K562 (cell line): ENCODE results near the gene RAE1.
A peak's percentile ranks its signal among the peaks of the same experiment; 100 is the strongest.

ENCODE experiments used
- BRF1 ChIP-seq: IDR thresholded peaks from 3 replicates; pipeline ENCODE4 v1.6.1; 2011; ENCODE audit warnings: borderline replicate concordance, mild to moderate bottlenecking; ENCODE audit not compliant: insufficient read length; ENCODE audit errors: extremely low read depth
- CTCF ChIP-seq, 3 experiments: IDR thresholded peaks in 2 of 3; conservative IDR thresholded peaks in 1 of 3; 2 replicates each; pipeline ENCODE4 v1.5.1; 2011 to 2012; ENCODE audit warnings: low read length in 3 of 3, mild to moderate bottlenecking in 3 of 3, control low read depth in 2 of 3, improper control_type of control experiment in 1 of 3, inconsistent platforms in 1 of 3, low read depth in 1 of 3, mixed read lengths in 1 of 3, moderate library complexity in 1 of 3; ENCODE audit not compliant: insufficient read depth in 2 of 3
- MEIS2 ChIP-seq: fragments of 450-650 bp; IDR thresholded peaks from 2 replicates; pipeline ENCODE4 v1.6.1; 2014; ENCODE audit warnings: mild to moderate bottlenecking; ENCODE audit not compliant: partially characterized antibody
- SNRNP70 ChIP-seq: fragments of 200-400 bp; formaldehyde crosslinking; optimal IDR thresholded peaks from 2 replicates; pipeline ENCODE3; 2017; ENCODE audit warnings: low read depth, low read length
- TAF15 ChIP-seq: fragments of 200-400 bp; formaldehyde crosslinking; IDR thresholded peaks from 2 replicates; pipeline ENCODE4 v1.6.1; 2017; ENCODE audit warnings: mild to moderate bottlenecking, low read depth, low read length, moderate library complexity
- TARDBP ChIP-seq: fragments of 450-650 bp; IDR thresholded peaks from 2 replicates; pipeline ENCODE4 v1.6.1; 2016
- TBL1XR1 ChIP-seq, 2 experiments: IDR thresholded peaks; 2 replicates each; pipeline ENCODE4 v1.6.1; 2012; ENCODE audit warnings: improper control_type of control experiment in 2 of 2, low read length in 2 of 2, mild to moderate bottlenecking in 1 of 2
- TGIF2 ChIP-seq: sonication (generic); formaldehyde crosslinking; IDR thresholded peaks from 2 replicates; pipeline ENCODE4 v1.8.1; 2022; ENCODE audit warnings: mild to moderate bottlenecking, missing genetic modification reagents, moderate library complexity
- ZHX1 ChIP-seq: fragments of 150-350 bp; conservative IDR thresholded peaks from 2 replicates; pipeline ENCODE4 v1.6.1; 2014; ENCODE audit warnings: low read length
- ZNF3 ChIP-seq: fragments of 250-450 bp; sonication (Bioruptor Pico); IDR thresholded peaks from 2 replicates; pipeline ENCODE4 v1.5.0; 2021; ENCODE audit warnings: mild to moderate bottlenecking, moderate library complexity
- ZNF668 ChIP-seq: fragments of 250-450 bp; sonication (Bioruptor Pico); IDR thresholded peaks from 2 replicates; pipeline ENCODE4 v1.8.0; 2022; ENCODE audit warnings: mild to moderate bottlenecking, inconsistent platforms
- TF ChIP-seq, protein P1 (sequence below): fragments of 450-650 bp; IDR thresholded peaks from 2 replicates; pipeline ENCODE4 v1.6.1; 2016; ENCODE audit warnings: antibody characterized with exemption
- TF ChIP-seq, protein P2 (sequence below): IDR thresholded peaks from 2 replicates; pipeline ENCODE4 v1.6.1; 2012; ENCODE audit warnings: low read depth, low read length, improper control_type of control experiment, borderline replicate concordance

- TF ChIP-seq ZNF668 (CRISPR knock-in tag) (no peak), TARDBP (no peak), TGIF2 (CRISPR knock-in tag) (no peak), ZHX1 (no peak), CTCF (IDR thresholded peaks at IDR 0.05 in 2 of 3, conservative IDR thresholded peaks at IDR 0.05 in 1 of 3; ENCODE audit: insufficient read depth in 2 of 3, low read depth in 1 of 3, low read length in 3 of 3) (no peak), ZNF3 (CRISPR knock-in tag) (no peak), TAF15 (no peak), BRF1 (no peak), MEIS2 (no peak), TBL1XR1 (IDR thresholded peaks at IDR 0.05; ENCODE audit: low read length in 2 of 2) (no peak), SNRNP70 (no peak)
- TF ChIP-seq, protein P1, sequence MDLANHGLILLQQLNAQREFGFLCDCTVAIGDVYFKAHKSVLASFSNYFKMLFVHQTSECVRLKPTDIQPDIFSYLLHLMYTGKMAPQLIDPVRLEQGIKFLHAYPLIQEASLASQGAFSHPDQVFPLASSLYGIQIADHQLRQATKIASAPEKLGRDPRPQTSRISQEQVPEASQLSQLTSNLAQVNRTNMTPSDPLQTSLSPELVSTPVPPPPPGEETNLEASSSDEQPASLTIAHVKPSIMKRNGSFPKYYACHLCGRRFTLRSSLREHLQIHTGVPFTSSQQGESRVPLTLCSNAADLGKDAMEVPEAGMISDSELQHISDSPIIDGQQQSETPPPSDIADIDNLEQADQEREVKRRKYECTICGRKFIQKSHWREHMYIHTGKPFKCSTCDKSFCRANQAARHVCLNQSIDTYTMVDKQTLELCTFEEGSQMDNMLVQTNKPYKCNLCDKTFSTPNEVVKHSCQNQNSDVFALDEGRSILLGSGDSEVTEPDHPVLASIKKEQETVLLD: 0 out of 2 replicates have a peak, but pooled peaks have one; percentile 25
- TF ChIP-seq, protein P2, sequence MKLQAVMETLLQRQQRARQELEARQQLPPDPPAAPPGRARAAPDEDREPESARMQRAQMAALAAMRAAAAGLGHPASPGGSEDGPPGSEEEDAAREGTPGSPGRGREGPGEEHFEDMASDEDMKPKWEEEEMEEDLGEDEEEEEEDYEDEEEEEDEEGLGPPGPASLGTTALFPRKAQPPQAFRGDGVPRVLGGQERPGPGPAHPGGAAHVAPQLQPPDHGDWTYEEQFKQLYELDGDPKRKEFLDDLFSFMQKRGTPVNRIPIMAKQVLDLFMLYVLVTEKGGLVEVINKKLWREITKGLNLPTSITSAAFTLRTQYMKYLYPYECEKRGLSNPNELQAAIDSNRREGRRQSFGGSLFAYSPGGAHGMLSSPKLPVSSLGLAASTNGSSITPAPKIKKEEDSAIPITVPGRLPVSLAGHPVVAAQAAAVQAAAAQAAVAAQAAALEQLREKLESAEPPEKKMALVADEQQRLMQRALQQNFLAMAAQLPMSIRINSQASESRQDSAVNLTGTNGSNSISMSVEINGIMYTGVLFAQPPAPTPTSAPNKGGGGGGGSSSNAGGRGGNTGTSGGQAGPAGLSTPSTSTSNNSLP: no peak
Observed at GRCh38 chr20:57390604-57391438, 39.8 kb downstream of the RAE1 start, which contains the start of gene RBM38.
